GM18909 (cell line): ENCODE data around the gene SCN4A.
"Not testable (repeated sequence)": the region's sequence is repeated elsewhere in the genome, so short reads cannot be mapped to it uniquely, and the experiment has no call there.

Source experiments
- ATAC-seq: cut with Tn5 transposase; IDR thresholded peaks from one replicate; pipeline ENCODE4 v1.9.1; 2021; ENCODE audit warnings: mild to moderate bottlenecking; ENCODE audit not compliant: unreplicated experiment, poor library complexity

The SCN4A gene

GRCh38 chr17:63894021-63894420 lies 78.7 kb downstream of the SCN4A start:
- not testable (repeated sequence) for ATAC-seq

DNA sequence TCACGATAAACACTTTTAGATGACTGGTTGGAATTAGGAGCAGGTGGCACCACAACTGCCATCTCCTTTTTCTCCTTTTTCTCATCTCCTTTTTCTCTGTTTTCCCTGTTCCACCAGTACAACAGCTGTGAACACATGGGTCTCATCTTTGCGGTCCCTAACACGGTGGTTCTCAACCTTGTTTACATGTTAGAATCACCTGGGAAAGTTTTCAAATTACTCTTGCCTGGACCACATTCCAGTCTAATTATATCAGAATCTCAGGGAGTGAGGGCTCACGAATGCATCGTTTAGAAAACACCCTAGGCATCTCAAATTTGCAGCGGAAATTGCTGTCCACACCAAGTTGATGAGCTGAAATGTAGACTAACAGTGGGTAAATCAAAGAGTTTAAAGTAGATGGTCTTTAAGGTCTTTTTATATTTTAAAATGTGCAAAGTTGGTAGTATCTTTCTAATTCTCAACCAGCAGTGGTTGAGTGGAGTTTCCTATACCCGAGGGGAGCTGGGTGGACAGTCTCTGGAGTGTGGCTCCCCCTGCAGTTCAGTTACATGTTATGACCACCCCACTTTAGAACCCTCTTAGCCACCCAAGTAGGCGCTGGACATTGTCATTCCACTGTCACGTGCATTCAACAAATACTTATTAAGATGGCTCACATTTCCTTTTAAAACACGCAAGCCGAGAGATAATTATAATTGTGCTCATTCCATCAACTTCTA lies 80.2 kb downstream of the SCN4A start:
- not testable (repeated sequence) for ATAC-seq

DNA sequence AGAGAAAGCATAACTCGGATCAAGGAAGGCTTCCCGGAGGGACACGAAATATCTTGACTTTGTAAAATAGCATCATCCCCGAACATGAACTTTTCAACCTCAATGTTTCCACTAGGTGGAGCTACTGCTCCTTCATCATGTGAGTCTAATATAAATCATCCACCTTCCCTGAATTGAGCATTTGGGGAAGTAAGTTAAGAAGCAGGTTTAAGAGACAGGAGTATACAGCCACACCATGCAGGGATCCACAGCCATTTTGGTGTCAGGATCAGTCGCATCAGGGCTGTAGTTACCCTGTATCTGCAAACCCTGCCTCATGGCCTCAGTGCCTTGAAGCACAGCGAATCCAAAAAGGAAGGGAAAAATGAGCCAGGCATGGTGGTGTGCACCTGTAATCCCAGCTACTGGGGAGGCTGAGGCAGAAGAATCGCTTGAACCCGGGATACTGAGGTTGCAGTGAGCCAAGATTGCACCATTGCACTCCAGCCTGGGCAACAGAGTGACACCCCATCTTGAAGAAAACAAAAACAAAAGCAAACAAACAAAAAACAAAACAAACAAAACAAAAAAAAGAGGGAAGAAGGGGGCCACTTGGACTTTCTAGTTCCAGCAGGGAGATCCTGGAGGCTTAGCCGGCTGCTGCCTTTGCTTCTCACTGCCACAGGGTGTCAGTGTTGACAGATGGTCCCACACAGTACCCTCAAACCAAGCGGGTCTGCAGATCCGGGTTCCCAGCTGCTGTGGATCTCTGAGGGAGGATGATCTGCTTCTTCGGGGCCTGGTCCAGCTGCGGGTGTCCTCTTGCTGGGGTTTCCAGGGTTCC lies 83.5 kb downstream of the SCN4A start:
- ATAC-seq, result not testable (repeated sequence)
